WTC11 (cell line): ENCODE data around the gene SBF2. TPM values are rescaled to one million over a fixed set of nuclear protein-coding genes. Genes with fewer than 3 reads are reported as not detected.

ENCODE experiments used
- ATAC-seq: fragments of 200-7000 bp; cut with Tn5 transposase; 2 replicates; pipeline ENCODE4 v1.10.0; 2021; ENCODE audit warnings: mild to moderate bottlenecking, moderate library complexity
- CTCF ChIA-PET: fragments of 300-600 bp; sonication (Branson Sonifier 250); formaldehyde crosslinking; loops from one replicate; lab custom pipeline; 2021; ENCODE audit warnings: antibody characterized with exemption; lab: Charles Lee
- POLR2A ChIA-PET: fragments of 350-600 bp; sonication (Branson Sonifier 250); formaldehyde crosslinking; loops from one replicate; lab custom pipeline; 2021; ENCODE audit warnings: antibody characterized with exemption; lab: Charles Lee
- DNase-seq: peaks from one replicate; pipeline ENCODE4 v3.0.0; 2021; ENCODE audit warnings: low spot score
- H3K27ac Mint-ChIP-seq: 2 replicates; pipeline ENCODE4 v1.8.0; 2021; ENCODE audit warnings: mixed read lengths
- H3K27me3 Mint-ChIP-seq: 2 replicates; pipeline ENCODE4 v1.8.0; 2021; ENCODE audit warnings: low read depth, mild to moderate bottlenecking, moderate library complexity, mixed read lengths
- H3K36me3 Mint-ChIP-seq: 2 replicates; pipeline ENCODE4 v1.8.0; 2021; ENCODE audit warnings: mixed read lengths
- H3K4me1 Mint-ChIP-seq: 2 replicates; pipeline ENCODE4 v1.8.0; 2022; ENCODE audit warnings: mixed read lengths
- H3K4me3 Mint-ChIP-seq: 2 replicates; pipeline ENCODE4 v1.8.0; 2021; ENCODE audit warnings: mild to moderate bottlenecking, moderate library complexity, mixed read lengths
- H3K9me3 Mint-ChIP-seq: 2 replicates; pipeline ENCODE4 v1.8.0; 2021; ENCODE audit warnings: mixed read lengths
- ATF1 ChIP-seq: sonication (generic); formaldehyde crosslinking; IDR thresholded peaks from 2 replicates; pipeline ENCODE4 v1.8.1; 2023; ENCODE audit warnings: mild to moderate bottlenecking, moderate library complexity, missing genetic modification reagents
- CREB1 ChIP-seq: sonication (generic); formaldehyde crosslinking; IDR thresholded peaks from 2 replicates; pipeline ENCODE4 v1.8.0; 2023; ENCODE audit warnings: mild to moderate bottlenecking, missing genetic modification reagents
- GTF2I ChIP-seq: fragments of 250-450 bp; sonication (Bioruptor Pico); conservative IDR thresholded peaks from 2 replicates; pipeline ENCODE4 v1.4.0; 2021; ENCODE audit warnings: mild to moderate bottlenecking
- JAZF1 ChIP-seq: fragments of 250-450 bp; sonication (Bioruptor Pico); IDR thresholded peaks from 2 replicates; pipeline ENCODE4 v1.9.0; 2021; ENCODE audit warnings: moderate library complexity, mild to moderate bottlenecking, inconsistent platforms
- MYBL2 ChIP-seq: sonication (generic); formaldehyde crosslinking; IDR thresholded peaks from 2 replicates; pipeline ENCODE4 v1.8.1; 2023; ENCODE audit warnings: mild to moderate bottlenecking, moderate library complexity, missing genetic modification reagents
- NFYB ChIP-seq: sonication (generic); formaldehyde crosslinking; conservative IDR thresholded peaks from 2 replicates; pipeline ENCODE4 v1.8.0; 2022; ENCODE audit warnings: low read depth, missing genetic modification reagents
- NR3C1 ChIP-seq: sonication (generic); formaldehyde crosslinking; conservative IDR thresholded peaks from 2 replicates; pipeline ENCODE4 v1.8.1; 2023; ENCODE audit warnings: low read depth, mild to moderate bottlenecking, missing genetic modification reagents
- RELA ChIP-seq: sonication (generic); formaldehyde crosslinking; IDR thresholded peaks from 2 replicates; pipeline ENCODE4 v1.8.1; 2022; ENCODE audit warnings: missing genetic modification reagents, mild to moderate bottlenecking, borderline replicate concordance
- SMAD3 ChIP-seq: sonication (generic); formaldehyde crosslinking; IDR thresholded peaks from 2 replicates; pipeline ENCODE4 v1.8.0; 2022; ENCODE audit warnings: missing genetic modification reagents, mild to moderate bottlenecking, borderline replicate concordance
- TP53 ChIP-seq: sonication (generic); formaldehyde crosslinking; IDR thresholded peaks from 2 replicates; pipeline ENCODE4 v1.8.1; 2023; ENCODE audit warnings: mild to moderate bottlenecking, missing genetic modification reagents
- ZNF263 ChIP-seq: sonication (generic); formaldehyde crosslinking; IDR thresholded peaks from 2 replicates; pipeline ENCODE4 v1.8.1; 2022; ENCODE audit warnings: low read depth, mild to moderate bottlenecking, moderate library complexity, missing genetic modification reagents
- total RNA-seq: library from RNA; stranded (reverse); gene quantifications from 3 replicates; pipeline ENCODE4 v1.2.3, GENCODE V29; 2021
- TF ChIP-seq, protein P1 (sequence below): fragments of 250-450 bp; sonication (Bioruptor Pico); conservative IDR thresholded peaks from 2 replicates; pipeline ENCODE4 v1.9.0; 2021; ENCODE audit warnings: mild to moderate bottlenecking
- TF ChIP-seq, protein P2 (sequence below): sonication (generic); formaldehyde crosslinking; IDR thresholded peaks from 2 replicates; pipeline ENCODE4 v1.8.1; 2023; ENCODE audit warnings: mild to moderate bottlenecking, missing genetic modification reagents, borderline replicate concordance
- TF ChIP-seq, protein P3 (sequence below): fragments of 250-450 bp; sonication (Bioruptor Pico); IDR thresholded peaks from 2 replicates; pipeline ENCODE4 v1.8.0; 2021; ENCODE audit warnings: mild to moderate bottlenecking
- TF ChIP-seq, protein P4 (sequence below): sonication (generic); formaldehyde crosslinking; conservative IDR thresholded peaks from 2 replicates; pipeline ENCODE4 v1.8.1; 2022; ENCODE audit warnings: mild to moderate bottlenecking, missing genetic modification reagents
- TF ChIP-seq, protein P5 (sequence below): sonication (generic); formaldehyde crosslinking; IDR thresholded peaks from 2 replicates; pipeline ENCODE4 v1.8.1; 2022; ENCODE audit warnings: mild to moderate bottlenecking, moderate library complexity, missing genetic modification reagents
- TF ChIP-seq, protein P6 (sequence below): sonication (generic); formaldehyde crosslinking; IDR thresholded peaks from 2 replicates; pipeline ENCODE4 v1.8.1; 2023; ENCODE audit warnings: mild to moderate bottlenecking, missing genetic modification reagents, moderate library complexity
- TF ChIP-seq, protein P7 (sequence below): sonication (generic); formaldehyde crosslinking; IDR thresholded peaks from 2 replicates; pipeline ENCODE4 v1.8.1; 2022; ENCODE audit warnings: missing genetic modification reagents, borderline replicate concordance
- TF ChIP-seq, protein P8 (sequence below): fragments of 250-450 bp; sonication (Bioruptor Pico); IDR thresholded peaks from 2 replicates; pipeline ENCODE4 v1.9.0; 2021; ENCODE audit warnings: mild to moderate bottlenecking

Gene SBF2
- total RNA-seq, 1 experiment from 2014 or later: 47.6 TPM

DNA sequence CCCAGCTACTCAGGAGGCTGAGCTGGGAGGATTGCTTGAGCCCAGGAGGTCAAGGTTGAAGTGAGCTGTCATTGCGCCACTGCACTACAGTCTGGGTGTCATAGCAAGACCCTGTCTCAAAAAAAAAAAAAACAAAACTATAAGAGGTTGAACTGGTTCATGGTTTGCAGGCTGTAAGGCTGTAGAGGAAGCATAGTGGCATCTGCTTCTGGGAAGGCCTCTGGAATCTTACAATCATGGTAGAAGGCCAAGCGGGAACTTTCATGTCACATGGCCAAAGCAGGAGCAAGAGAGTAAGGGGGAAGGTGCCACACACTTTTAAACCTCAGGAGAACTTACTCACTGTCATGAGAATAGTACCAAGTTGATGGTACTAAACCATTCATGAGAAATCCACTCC lies 520.5 kb downstream of the SBF2 start:
- ChIA-PET CTCF (no interaction called here), POLR2A (no interaction called here)
- peaks cover 35% of the 10 kb centered on the region for H3K4me1 Mint-ChIP-seq
- H3K4me3 Mint-ChIP-seq: no peak overlapping the region
- TF ChIP-seq, protein P1, sequence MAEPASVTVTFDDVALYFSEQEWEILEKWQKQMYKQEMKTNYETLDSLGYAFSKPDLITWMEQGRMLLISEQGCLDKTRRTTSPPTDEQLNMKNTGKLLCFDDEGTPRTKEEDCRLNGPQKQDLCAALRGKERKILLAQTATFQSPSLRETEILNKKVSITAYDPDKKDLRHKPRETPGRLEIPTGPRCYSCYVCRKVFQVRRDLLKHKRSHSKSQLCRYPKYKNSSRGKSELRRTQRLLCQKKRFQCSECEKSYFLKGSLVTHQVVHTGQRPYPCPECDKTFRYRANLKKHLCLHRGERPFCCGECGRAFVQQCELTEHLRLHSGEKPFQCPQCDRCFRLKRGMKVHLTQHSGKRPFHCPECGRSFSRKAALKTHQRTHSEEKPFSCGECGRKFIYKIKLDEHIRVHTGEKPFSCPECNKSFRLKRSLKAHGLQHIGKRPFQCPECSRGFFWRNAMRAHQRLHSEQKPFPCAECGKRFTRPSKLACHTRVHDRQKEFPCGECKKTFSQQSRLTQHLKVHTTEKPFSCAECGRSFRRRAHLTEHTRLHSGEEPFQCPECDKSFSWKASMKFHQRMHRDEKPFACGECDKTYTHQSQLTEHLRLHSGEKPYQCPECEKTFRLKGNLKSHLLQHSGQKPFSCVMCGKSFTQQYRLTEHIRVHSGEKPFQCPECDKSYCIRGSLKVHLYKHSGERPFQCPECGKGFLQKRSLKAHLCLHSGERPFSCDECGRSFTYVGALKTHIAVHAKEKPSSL: no peak
- no peak for TF ChIP-seq MYBL2 (CRISPR knock-in tag)
- no peak for TF ChIP-seq JAZF1
- TF ChIP-seq, protein P2, sequence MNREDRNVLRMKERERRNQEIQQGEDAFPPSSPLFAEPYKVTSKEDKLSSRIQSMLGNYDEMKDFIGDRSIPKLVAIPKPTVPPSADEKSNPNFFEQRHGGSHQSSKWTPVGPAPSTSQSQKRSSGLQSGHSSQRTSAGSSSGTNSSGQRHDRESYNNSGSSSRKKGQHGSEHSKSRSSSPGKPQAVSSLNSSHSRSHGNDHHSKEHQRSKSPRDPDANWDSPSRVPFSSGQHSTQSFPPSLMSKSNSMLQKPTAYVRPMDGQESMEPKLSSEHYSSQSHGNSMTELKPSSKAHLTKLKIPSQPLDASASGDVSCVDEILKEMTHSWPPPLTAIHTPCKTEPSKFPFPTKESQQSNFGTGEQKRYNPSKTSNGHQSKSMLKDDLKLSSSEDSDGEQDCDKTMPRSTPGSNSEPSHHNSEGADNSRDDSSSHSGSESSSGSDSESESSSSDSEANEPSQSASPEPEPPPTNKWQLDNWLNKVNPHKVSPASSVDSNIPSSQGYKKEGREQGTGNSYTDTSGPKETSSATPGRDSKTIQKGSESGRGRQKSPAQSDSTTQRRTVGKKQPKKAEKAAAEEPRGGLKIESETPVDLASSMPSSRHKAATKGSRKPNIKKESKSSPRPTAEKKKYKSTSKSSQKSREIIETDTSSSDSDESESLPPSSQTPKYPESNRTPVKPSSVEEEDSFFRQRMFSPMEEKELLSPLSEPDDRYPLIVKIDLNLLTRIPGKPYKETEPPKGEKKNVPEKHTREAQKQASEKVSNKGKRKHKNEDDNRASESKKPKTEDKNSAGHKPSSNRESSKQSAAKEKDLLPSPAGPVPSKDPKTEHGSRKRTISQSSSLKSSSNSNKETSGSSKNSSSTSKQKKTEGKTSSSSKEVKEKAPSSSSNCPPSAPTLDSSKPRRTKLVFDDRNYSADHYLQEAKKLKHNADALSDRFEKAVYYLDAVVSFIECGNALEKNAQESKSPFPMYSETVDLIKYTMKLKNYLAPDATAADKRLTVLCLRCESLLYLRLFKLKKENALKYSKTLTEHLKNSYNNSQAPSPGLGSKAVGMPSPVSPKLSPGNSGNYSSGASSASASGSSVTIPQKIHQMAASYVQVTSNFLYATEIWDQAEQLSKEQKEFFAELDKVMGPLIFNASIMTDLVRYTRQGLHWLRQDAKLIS (CRISPR knock-in tag): no peak
- TF ChIP-seq, protein P3, sequence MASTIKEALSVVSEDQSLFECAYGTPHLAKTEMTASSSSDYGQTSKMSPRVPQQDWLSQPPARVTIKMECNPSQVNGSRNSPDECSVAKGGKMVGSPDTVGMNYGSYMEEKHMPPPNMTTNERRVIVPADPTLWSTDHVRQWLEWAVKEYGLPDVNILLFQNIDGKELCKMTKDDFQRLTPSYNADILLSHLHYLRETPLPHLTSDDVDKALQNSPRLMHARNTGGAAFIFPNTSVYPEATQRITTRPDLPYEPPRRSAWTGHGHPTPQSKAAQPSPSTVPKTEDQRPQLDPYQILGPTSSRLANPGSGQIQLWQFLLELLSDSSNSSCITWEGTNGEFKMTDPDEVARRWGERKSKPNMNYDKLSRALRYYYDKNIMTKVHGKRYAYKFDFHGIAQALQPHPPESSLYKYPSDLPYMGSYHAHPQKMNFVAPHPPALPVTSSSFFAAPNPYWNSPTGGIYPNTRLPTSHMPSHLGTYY (CRISPR knock-in tag): no peak
- TF ChIP-seq, protein P4, sequence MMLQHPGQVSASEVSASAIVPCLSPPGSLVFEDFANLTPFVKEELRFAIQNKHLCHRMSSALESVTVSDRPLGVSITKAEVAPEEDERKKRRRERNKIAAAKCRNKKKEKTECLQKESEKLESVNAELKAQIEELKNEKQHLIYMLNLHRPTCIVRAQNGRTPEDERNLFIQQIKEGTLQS (CRISPR knock-in tag): no peak
- TF ChIP-seq, protein P5, sequence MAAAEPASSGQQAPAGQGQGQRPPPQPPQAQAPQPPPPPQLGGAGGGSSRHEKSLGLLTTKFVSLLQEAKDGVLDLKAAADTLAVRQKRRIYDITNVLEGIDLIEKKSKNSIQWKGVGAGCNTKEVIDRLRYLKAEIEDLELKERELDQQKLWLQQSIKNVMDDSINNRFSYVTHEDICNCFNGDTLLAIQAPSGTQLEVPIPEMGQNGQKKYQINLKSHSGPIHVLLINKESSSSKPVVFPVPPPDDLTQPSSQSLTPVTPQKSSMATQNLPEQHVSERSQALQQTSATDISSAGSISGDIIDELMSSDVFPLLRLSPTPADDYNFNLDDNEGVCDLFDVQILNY (CRISPR knock-in tag): no peak
- no peak for TF ChIP-seq SMAD3 (CRISPR knock-in tag)
- TF ChIP-seq CREB1 (CRISPR knock-in tag): no peak
- no peak for TF ChIP-seq TP53
- TF ChIP-seq ATF1 (CRISPR knock-in tag): no peak
- TF ChIP-seq RELA (CRISPR knock-in tag): no peak
- TF ChIP-seq, protein P6, sequence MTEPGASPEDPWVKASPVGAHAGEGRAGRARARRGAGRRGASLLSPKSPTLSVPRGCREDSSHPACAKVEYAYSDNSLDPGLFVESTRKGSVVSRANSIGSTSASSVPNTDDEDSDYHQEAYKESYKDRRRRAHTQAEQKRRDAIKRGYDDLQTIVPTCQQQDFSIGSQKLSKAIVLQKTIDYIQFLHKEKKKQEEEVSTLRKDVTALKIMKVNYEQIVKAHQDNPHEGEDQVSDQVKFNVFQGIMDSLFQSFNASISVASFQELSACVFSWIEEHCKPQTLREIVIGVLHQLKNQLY (CRISPR knock-in tag): no peak
- TF ChIP-seq ZNF263 (CRISPR knock-in tag): no peak
- ATAC-seq: no peak
- no peak for DNase-seq
- H3K27me3 Mint-ChIP-seq: no peaks in the 10 kb centered on the region
- no peaks in the 10 kb centered on the region for H3K9me3 Mint-ChIP-seq
- peaks cover 6% of the 10 kb centered on the region for H3K36me3 Mint-ChIP-seq
- no peak overlapping the region for H3K27ac Mint-ChIP-seq

DNA sequence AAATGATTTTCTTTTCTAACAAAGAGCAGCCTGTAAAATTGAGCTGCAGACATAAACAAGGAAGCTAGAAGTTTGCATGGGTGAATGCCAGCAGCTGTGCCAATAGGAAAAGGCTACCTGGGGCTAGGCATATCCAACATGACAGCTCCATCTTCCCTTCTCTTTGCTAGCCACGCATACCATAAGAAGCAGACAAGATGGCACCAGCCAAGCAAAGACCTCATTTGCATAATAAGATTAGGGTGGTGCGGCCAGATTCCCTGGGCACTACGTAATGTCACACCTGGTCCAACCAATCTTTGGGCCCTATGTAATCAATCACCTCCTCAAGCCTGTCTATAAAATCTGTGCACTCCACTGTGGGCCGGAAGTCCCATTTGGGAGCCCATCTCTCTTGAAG lies 521.8 kb downstream of the SBF2 start:
- Mint-ChIP-seq H3K27me3 (no peaks in the 10 kb centered on the region), H3K9me3 (no peaks in the 10 kb centered on the region), H3K4me3 (no peak overlapping the region), H3K4me1 (peaks cover 28% of the 10 kb centered on the region), H3K27ac (no peak overlapping the region), H3K36me3 (no peaks in the 10 kb centered on the region)
- DNase-seq: no peak
- ChIA-PET POLR2A (no interaction called here), CTCF (interaction anchor here (0.7 kb wide), 1 partner anchor 44 kb away, joined by 3 read pairs; no protein-coding TSS in a partner anchor)
- ATAC-seq: no peak
- TF ChIP-seq NR3C1 (CRISPR knock-in tag) (no peak), MYBL2 (CRISPR knock-in tag) (no peak), NFYB (no peak), GTF2I (CRISPR knock-in tag) (no peak), SMAD3 (CRISPR knock-in tag) (no peak)
- TF ChIP-seq, protein P7, sequence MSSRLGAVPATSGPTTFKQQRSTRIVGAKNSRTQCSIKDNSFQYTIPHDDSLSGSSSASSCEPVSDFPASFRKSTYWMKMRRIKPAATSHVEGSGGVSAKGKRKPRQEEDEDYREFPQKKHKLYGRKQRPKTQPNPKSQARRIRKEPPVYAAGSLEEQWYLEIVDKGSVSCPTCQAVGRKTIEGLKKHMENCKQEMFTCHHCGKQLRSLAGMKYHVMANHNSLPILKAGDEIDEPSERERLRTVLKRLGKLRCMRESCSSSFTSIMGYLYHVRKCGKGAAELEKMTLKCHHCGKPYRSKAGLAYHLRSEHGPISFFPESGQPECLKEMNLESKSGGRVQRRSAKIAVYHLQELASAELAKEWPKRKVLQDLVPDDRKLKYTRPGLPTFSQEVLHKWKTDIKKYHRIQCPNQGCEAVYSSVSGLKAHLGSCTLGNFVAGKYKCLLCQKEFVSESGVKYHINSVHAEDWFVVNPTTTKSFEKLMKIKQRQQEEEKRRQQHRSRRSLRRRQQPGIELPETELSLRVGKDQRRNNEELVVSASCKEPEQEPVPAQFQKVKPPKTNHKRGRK (CRISPR knock-in tag): no peak
- TF ChIP-seq, protein P8, sequence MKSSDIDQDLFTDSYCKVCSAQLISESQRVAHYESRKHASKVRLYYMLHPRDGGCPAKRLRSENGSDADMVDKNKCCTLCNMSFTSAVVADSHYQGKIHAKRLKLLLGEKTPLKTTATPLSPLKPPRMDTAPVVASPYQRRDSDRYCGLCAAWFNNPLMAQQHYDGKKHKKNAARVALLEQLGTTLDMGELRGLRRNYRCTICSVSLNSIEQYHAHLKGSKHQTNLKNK (CRISPR knock-in tag): no peak
- TF ChIP-seq, protein P3 (CRISPR knock-in tag): no peak
